K562 (cell line): Measurements from ENCODE around the gene KCNMB2. TPM values are rescaled to one million over a fixed set of nuclear protein-coding genes. Genes with fewer than 3 reads are reported as not detected.
"Not testable (repeated sequence)": the region's sequence is repeated elsewhere in the genome, so short reads cannot be mapped to it uniquely, and the experiment has no call there.

Source experiments
- ATAC-seq: fragments of 200-7000 bp; cut with Tn5 transposase; 3 replicates; pipeline ENCODE4 v1.9.1; 2020; ENCODE audit warnings: moderate library complexity
- BruUV-seq: library from RNA; stranded (reverse); fragments of 400-500 nt; replicated peaks from 2 replicates; lab custom pipeline; 2021; lab: Mats Ljungman, UMichigan
- CTCF ChIA-PET: fragments of 300-600 bp; formaldehyde crosslinking; extraction: SDS; loops from one replicate; lab custom pipeline; 2021; ENCODE audit warnings: low intra/inter-chr PET ratio; lab: Yijun Ruan, JAX
- POLR2A ChIA-PET: fragments of 300-600, 350-650 bp; sonication (Branson Sonifier 250); formaldehyde crosslinking; extraction: SDS; loops from one replicate; lab custom pipeline; 2021; ENCODE audit warnings: antibody characterized with exemption, inconsistent platforms; lab: Yijun Ruan, JAX
- DNase-seq, 4 experiments: peaks; one replicate each; pipeline versions ENCODE4 v3.0.0 to v3.0.0-alpha.2; 2011 to 2018; ENCODE audit warnings: low spot score in 3 of 4, mixed read lengths in 3 of 4; ENCODE audit errors: extremely low read depth in 1 of 4
- FAIRE-seq: peaks from 2 replicates; lab custom pipeline; 2011; peaks lifted over from hg19 to GRCh38; lab: Jason Lieb, UNC
- H2AFZ ChIP-seq: 2 replicates; pipeline ENCODE4 v1.6.0; 2011; ENCODE audit warnings: low read depth, low read length, control low read depth, inconsistent platforms
- H3K27ac ChIP-seq: fragments of 200-600 bp; 3 replicates; pipeline ENCODE4 v1.8.0; 2011; ENCODE audit warnings: low read depth, mild to moderate bottlenecking, control low read depth, inconsistent platforms, low read length, moderate library complexity, mixed read lengths; ENCODE audit errors: extremely low read depth
- H3K27me3 ChIP-seq, 2 experiments: fragments of 300-600 bp in 1 of 2; 2 replicates in 1 of 2; 3 replicates in 1 of 2; pipeline versions ENCODE4 v1.6.0 to v1.8.0; 2011; ENCODE audit warnings: inconsistent platforms in 2 of 2, low read length in 2 of 2, mild to moderate bottlenecking in 1 of 2, mixed read lengths in 1 of 2, moderate library complexity in 1 of 2; ENCODE audit not compliant: control insufficient read depth in 2 of 2, insufficient read depth in 2 of 2
- H3K36me3 ChIP-seq: fragments of 300-600 bp; 3 replicates; pipeline ENCODE4 v1.8.0; 2011; ENCODE audit warnings: mild to moderate bottlenecking, low read length, inconsistent platforms; ENCODE audit not compliant: control insufficient read depth, insufficient read depth
- H3K4me1 ChIP-seq, 2 experiments: fragments of 200-600 bp in 1 of 2; replicated peaks in 1 of 2; 2 replicates in 1 of 2; 3 replicates in 1 of 2; pipeline versions ENCODE4 v1.5.1 to v1.8.0; 2011; ENCODE audit warnings: inconsistent platforms in 2 of 2, low read length in 2 of 2, mild to moderate bottlenecking in 1 of 2, mixed read lengths in 1 of 2, moderate library complexity in 1 of 2; ENCODE audit not compliant: control insufficient read depth in 2 of 2, insufficient read depth in 2 of 2
- H3K4me2 ChIP-seq: 2 replicates; pipeline ENCODE4 v1.6.1; 2011; ENCODE audit warnings: low read length, control low read depth, inconsistent platforms, mixed read lengths; ENCODE audit not compliant: insufficient read depth
- H3K4me3 ChIP-seq: fragments of 200-600 bp; sonication (generic), shearing (Covaris generic); 2 replicates; pipeline ENCODE4 v1.5.1; 2016; ENCODE audit warnings: control low read depth, inconsistent platforms
- H3K79me2 ChIP-seq: fragments of 200-600 bp; 3 replicates; pipeline ENCODE4 v1.8.0; 2011; ENCODE audit warnings: low read length, inconsistent platforms; ENCODE audit not compliant: control insufficient read depth, insufficient read depth
- H3K9ac ChIP-seq, 2 experiments: 2 replicates each; pipeline versions ENCODE4 v1.6.0 to v1.6.1; 2011; ENCODE audit warnings: low read depth in 2 of 2, low read length in 2 of 2, control low read depth in 1 of 2, inconsistent platforms in 1 of 2, mild to moderate bottlenecking in 1 of 2, mixed read lengths in 1 of 2; ENCODE audit not compliant: insufficient read depth in 1 of 2
- H3K9me1 ChIP-seq: one replicate; pipeline ENCODE4 v1.6.0; 2011; ENCODE audit warnings: inconsistent platforms, mild to moderate bottlenecking, low read length, moderate library complexity; ENCODE audit not compliant: control insufficient read depth, insufficient read depth
- H3K9me3 ChIP-seq: replicated peaks from 2 replicates; pipeline ENCODE4 v1.5.1; 2011; ENCODE audit warnings: low read depth, low read length, inconsistent platforms; ENCODE audit not compliant: control insufficient read depth, insufficient read depth
- H4K20me1 ChIP-seq: replicated peaks from 2 replicates; pipeline ENCODE4 v1.6.1; 2011; ENCODE audit warnings: low read length, inconsistent platforms, mixed read lengths; ENCODE audit not compliant: control insufficient read depth, insufficient read depth
- BCOR ChIP-seq: fragments of 450-650 bp; IDR thresholded peaks from 2 replicates; pipeline ENCODE4 v1.6.1; 2016
- CTBP1 ChIP-seq: fragments of 450-650 bp; IDR thresholded peaks from 2 replicates; pipeline ENCODE4 v1.6.1; 2016; ENCODE audit warnings: borderline replicate concordance
- EGR1 ChIP-seq: fragments of 450-650 bp; conservative IDR thresholded peaks from 2 replicates; pipeline ENCODE4 v1.6.1; 2017; ENCODE audit warnings: mild to moderate bottlenecking
- FOXA3 ChIP-seq, 2 experiments: fragments of 450-650 bp in 1 of 2; sonication (generic) in 1 of 2; formaldehyde crosslinking; IDR thresholded peaks in 1 of 2; conservative IDR thresholded peaks in 1 of 2; 2 replicates each; pipeline versions ENCODE4 v1.4.0 to v1.8.0; 2020 to 2022; ENCODE audit warnings: mild to moderate bottlenecking in 2 of 2, missing genetic modification reagents in 1 of 2
- HDAC1 ChIP-seq, 2 experiments: fragments of 450-650 bp; IDR thresholded peaks; 2 replicates each; pipeline ENCODE4 v1.6.1; 2016 to 2017; ENCODE audit warnings: inconsistent platforms in 1 of 2, mild to moderate bottlenecking in 1 of 2, moderate library complexity in 1 of 2
- HLTF ChIP-seq: fragments of 450-650 bp; IDR thresholded peaks from 2 replicates; pipeline ENCODE4 v1.6.1; 2016
- NFRKB ChIP-seq: fragments of 450-650 bp; IDR thresholded peaks from 2 replicates; pipeline ENCODE4 v1.6.1; 2016; ENCODE audit warnings: low read depth
- NR2C2 ChIP-seq, 2 experiments: fragments of 200-800 bp in 1 of 2; sonication (Bioruptor generic) in 1 of 2; sonication (generic) in 1 of 2; formaldehyde crosslinking in 1 of 2; IDR thresholded peaks; 2 replicates each; pipeline versions ENCODE4 v1.6.1 to v1.8.0; 2016 to 2022; ENCODE audit warnings: mild to moderate bottlenecking in 1 of 2, missing compliant biosample characterization in 1 of 2, missing genetic modification characterization in 1 of 2, missing genetic modification reagents in 1 of 2
- PHF8 ChIP-seq: fragments of 200-600 bp; sonication (generic); IDR thresholded peaks from 2 replicates; pipeline ENCODE4 v1.6.1; 2012; ENCODE audit warnings: mixed run types, mild to moderate bottlenecking, inconsistent platforms, low read length, moderate library complexity, borderline replicate concordance
- RBFOX2 ChIP-seq: fragments of 200-400 bp; formaldehyde crosslinking; IDR thresholded peaks from 2 replicates; pipeline ENCODE4 v1.6.1; 2017; ENCODE audit warnings: low read depth, mild to moderate bottlenecking, low read length, moderate library complexity
- TOE1 ChIP-seq, 2 experiments: fragments of 450-650 bp in 1 of 2; sonication (generic) in 1 of 2; formaldehyde crosslinking in 1 of 2; IDR thresholded peaks; 2 replicates each; pipeline versions ENCODE4 v1.7.1 to v1.8.0; 2016 to 2022; ENCODE audit warnings: borderline replicate concordance in 2 of 2, mild to moderate bottlenecking in 2 of 2, antibody characterized with exemption in 1 of 2, inconsistent platforms in 1 of 2, low read depth in 1 of 2, missing genetic modification reagents in 1 of 2, moderate library complexity in 1 of 2
- YY1 ChIP-seq, 3 experiments: IDR thresholded peaks; 2 replicates each; pipeline ENCODE4 v1.6.1; 2011; ENCODE audit warnings: low read length in 2 of 3, mild to moderate bottlenecking in 2 of 3, moderate library complexity in 2 of 3, borderline replicate concordance in 1 of 3, control low read depth in 1 of 3, low read depth in 1 of 3; ENCODE audit not compliant: insufficient read depth in 3 of 3, insufficient replicate concordance in 2 of 3, control insufficient read depth in 1 of 3, insufficient read length in 1 of 3; ENCODE audit errors: extremely low read depth in 1 of 3
- ZBTB17 ChIP-seq: fragments of 450-650 bp; formaldehyde crosslinking; IDR thresholded peaks from 2 replicates; pipeline ENCODE4 v1.4.0; 2020; ENCODE audit warnings: mild to moderate bottlenecking
- WGBS: fragments of 100-300 bp; shearing (Covaris generic); methylation state at CpG from one replicate; pipeline ENCODE4 v1.1.6; 2016; ENCODE audit warnings: low coverage, mixed read lengths; ENCODE audit not compliant: insufficient coverage; ENCODE audit errors: missing lambda C conversion rate; 5-methylcytosine and 5-hydroxymethylcytosine counted together
- in situ Hi-C: fragments of 300-500 bp; cut with MboI; formaldehyde crosslinking; loops from 4 replicates; pipeline ENCODE4 v1.15.0; 2018; ENCODE audit warnings: inconsistent platforms, mixed read lengths
- intact Hi-C: fragments of 100-400 bp; cut with micrococcal nuclease; formaldehyde crosslinking; loops from 2 replicates; pipeline ENCODE4 v1.14.2; 2022
- polyA plus RNA-seq, 8 experiments: library from polyadenylated mRNA; depleted of rRNA in 4 of 8; stranded (reverse) in 5 of 8; unstranded in 3 of 8; fragments of >200 nt; fragmentation: Nextera tagmentation in 2 of 8; fragmentation: Illumina TruSeq in 1 of 8; extraction: Ambion mirVana in 2 of 8; extraction: Trizol in 1 of 8; gene quantifications; 2 replicates each; pipeline versions ENCODE4 v1.2.1 to v1.2.3, GENCODE V29; 2011 to 2014; ENCODE audit warnings: inconsistent platforms in 1 of 8, missing spikeins in 1 of 8
- total RNA-seq, 7 experiments: library from RNA; depleted of rRNA in 6 of 7; stranded (reverse); fragments of >200 nt in 6 of 7; fragmentation: Illumina TruSeq in 2 of 7; extraction: Trizol in 2 of 7; gene quantifications; 2 replicates each; pipeline versions ENCODE4 v1.2.1 to v1.2.3, GENCODE V29; 2011 to 2021; ENCODE audit warnings: low replicate concordance in 1 of 7
- TF ChIP-seq, protein P1 (sequence below): fragments of 450-650 bp; formaldehyde crosslinking; conservative IDR thresholded peaks from 2 replicates; pipeline ENCODE4 v1.4.0; 2022; ENCODE audit warnings: mild to moderate bottlenecking, missing genetic modification characterization
- TF ChIP-seq, protein P2 (sequence below): fragments of 450-650 bp; IDR thresholded peaks from 2 replicates; pipeline ENCODE4 v1.6.1; 2016

Gene KCNMB2
- total and polyA plus RNA-seq, 9 of the 15 experiments (the other 6 are each of a cell fraction or from before 2014, with no cell fraction given) = 0.04 to 0.15 TPM; not detected in 7

DNA sequence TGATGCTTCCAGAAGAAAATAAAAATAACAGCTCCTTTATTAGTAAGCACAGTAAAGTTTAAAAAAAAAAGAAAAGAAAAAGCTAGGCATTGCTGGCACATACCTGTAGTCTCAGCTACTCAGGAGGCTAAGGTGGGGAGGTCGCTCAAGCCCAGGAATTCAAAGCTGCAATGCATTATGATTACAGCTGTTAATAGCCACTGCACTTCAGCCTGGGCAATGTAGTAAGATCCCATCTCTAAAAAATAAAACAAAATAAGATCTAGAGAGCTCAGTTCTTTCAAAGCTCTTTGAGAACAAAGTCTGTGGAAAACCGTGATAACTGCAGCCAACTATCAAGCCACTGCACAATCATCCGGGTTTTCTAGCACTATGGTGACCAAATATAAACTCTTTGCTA, 323.1 kb downstream of the KCNMB2 start (continued):
- TF ChIP-seq, protein P1, sequence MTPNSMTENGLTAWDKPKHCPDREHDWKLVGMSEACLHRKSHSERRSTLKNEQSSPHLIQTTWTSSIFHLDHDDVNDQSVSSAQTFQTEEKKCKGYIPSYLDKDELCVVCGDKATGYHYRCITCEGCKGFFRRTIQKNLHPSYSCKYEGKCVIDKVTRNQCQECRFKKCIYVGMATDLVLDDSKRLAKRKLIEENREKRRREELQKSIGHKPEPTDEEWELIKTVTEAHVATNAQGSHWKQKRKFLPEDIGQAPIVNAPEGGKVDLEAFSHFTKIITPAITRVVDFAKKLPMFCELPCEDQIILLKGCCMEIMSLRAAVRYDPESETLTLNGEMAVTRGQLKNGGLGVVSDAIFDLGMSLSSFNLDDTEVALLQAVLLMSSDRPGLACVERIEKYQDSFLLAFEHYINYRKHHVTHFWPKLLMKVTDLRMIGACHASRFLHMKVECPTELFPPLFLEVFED = no peak
- no peak for TF ChIP-seq HLTF
- 0 out of 2 replicates have a peak, but pooled peaks have one; percentile 21 for TF ChIP-seq BCOR

DNA sequence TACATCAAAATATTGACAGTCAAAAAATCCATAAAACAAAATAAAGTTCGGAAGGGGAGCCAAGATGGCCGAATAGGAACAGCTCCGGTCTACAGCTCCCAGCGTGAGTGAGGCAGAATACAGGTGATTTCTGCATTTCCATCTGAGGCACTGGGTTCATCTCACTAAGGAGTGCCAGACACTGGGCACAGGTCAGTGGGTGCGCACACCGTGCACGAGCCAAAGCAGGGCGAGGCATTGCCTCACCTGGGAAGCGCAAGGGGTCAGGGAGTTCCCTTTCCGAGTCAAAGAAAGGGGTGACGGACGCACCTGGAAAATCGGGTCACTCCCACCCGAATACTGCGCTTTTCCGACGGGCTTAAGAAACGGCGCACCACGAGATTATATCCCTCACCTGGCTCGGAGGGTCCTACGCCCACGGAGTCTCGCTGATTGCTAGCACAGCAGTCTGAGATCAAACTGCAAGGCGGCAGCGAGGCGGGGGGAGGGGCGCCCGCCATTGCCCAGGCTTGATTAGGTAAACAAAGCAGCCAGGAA, 323.7 kb downstream of the KCNMB2 start:
- POLR2A ChIA-PET = interaction anchor here (0.6 to 1.5 kb wide), 6 partner anchors 10 to 829 kb away, joined by 3 to 6 read pairs (median 4); no protein-coding TSS in a partner anchor
- H3K4me2 ChIP-seq = peak overlapping the region; percentile 82; the same call in 1 of the 2 replicates
- ATAC-seq = peak; percentile 67
- BruUV-seq = TSS peak; percentile 74
- H3K4me1 ChIP-seq; CTCF ChIA-PET; H3K9me1 ChIP-seq; H3K9me3 ChIP-seq; H3K36me3 ChIP-seq; in situ Hi-C loops; H4K20me1 ChIP-seq; H3K27me3 ChIP-seq; H3K79me2 ChIP-seq; TF ChIP-seq TOE1 (CRISPR knock-in tag; IDR thresholded peaks at IDR 0.05; ENCODE audit: borderline replicate concordance, low read depth); NR2C2 (CRISPR knock-in tag; IDR thresholded peaks at IDR 0.05): not testable (repeated sequence)
- peak overlapping the region; percentile 79 to 91 for H3K9ac ChIP-seq
- WGBS = 2% methylated on average over 10 of the region's 29 CpGs
- peak; percentile 67 for FAIRE-seq
- intact Hi-C loops = loop anchor here (10.0 kb wide), 1 partner anchor 465 kb away; the partner anchor contains the start of gene ZNF639
- peak overlapping the region; percentile 82 for H3K27ac ChIP-seq
- H3K4me3 ChIP-seq = peak overlapping the region; percentile 62
- H2AFZ ChIP-seq = peak overlapping the region; percentile 94
- peak in 2 of 4 experiments; percentile 10 to 39 for DNase-seq
- TF ChIP-seq, protein P2, sequence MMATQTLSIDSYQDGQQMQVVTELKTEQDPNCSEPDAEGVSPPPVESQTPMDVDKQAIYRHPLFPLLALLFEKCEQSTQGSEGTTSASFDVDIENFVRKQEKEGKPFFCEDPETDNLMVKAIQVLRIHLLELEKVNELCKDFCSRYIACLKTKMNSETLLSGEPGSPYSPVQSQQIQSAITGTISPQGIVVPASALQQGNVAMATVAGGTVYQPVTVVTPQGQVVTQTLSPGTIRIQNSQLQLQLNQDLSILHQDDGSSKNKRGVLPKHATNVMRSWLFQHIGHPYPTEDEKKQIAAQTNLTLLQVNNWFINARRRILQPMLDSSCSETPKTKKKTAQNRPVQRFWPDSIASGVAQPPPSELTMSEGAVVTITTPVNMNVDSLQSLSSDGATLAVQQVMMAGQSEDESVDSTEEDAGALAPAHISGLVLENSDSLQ = 0 out of 2 replicates have a peak, but pooled peaks have one; percentile 8
- TF ChIP-seq YY1 (IDR thresholded peaks at IDR 0.05; ENCODE audit: borderline replicate concordance in 1 of 3, control insufficient read depth in 1 of 3, extremely low read depth in 1 of 3, insufficient read depth in 3 of 3, insufficient read length in 1 of 3, insufficient replicate concordance in 2 of 3, low read depth in 1 of 3, low read length in 2 of 3) (peak; percentile 59 to 90 (median 68)), NFRKB (peak; percentile 97), PHF8 (peak; percentile 23; the same call in 1 of the 2 replicates), TOE1 (IDR thresholded peaks at IDR 0.05; ENCODE audit: borderline replicate concordance) (0 out of 2 replicates have a peak, but pooled peaks have one; percentile 35), HDAC1 (IDR thresholded peaks at IDR 0.05) (peak in 1 of 2 experiments; percentile 62; a peak in 2 of 4 replicates), EGR1 (peak; percentile 75), RBFOX2 (0 out of 2 replicates have a peak, but pooled peaks have one; percentile 32), FOXA3 (CRISPR knock-in tag; conservative IDR thresholded peaks at IDR 0.05 in 1 of 2, IDR thresholded peaks at IDR 0.05 in 1 of 2) (peak in 1 of 2 experiments; percentile 85; a peak in 2 of 4 replicates), NR2C2 (tag; IDR thresholded peaks at IDR 0.05) (peak; percentile 68; the same call in 1 of the 2 replicates), ZBTB17 (CRISPR knock-in tag) (peak; percentile 43; the same call in 1 of the 2 replicates), CTBP1 (peak; percentile 56; the same call in 1 of the 2 replicates)
